Iris pigment epithelial cell (primary cell): ENCODE results near the gene PLG.
"Not testable (repeated sequence)": the region's sequence is repeated elsewhere in the genome, so short reads cannot be mapped to it uniquely, and the experiment has no call there.

Experiments
- DNase-seq: peaks from one replicate; pipeline ENCODE4 v3.0.0-alpha.2; 2011; ENCODE audit warnings: low read depth

PLG gene

DNA sequence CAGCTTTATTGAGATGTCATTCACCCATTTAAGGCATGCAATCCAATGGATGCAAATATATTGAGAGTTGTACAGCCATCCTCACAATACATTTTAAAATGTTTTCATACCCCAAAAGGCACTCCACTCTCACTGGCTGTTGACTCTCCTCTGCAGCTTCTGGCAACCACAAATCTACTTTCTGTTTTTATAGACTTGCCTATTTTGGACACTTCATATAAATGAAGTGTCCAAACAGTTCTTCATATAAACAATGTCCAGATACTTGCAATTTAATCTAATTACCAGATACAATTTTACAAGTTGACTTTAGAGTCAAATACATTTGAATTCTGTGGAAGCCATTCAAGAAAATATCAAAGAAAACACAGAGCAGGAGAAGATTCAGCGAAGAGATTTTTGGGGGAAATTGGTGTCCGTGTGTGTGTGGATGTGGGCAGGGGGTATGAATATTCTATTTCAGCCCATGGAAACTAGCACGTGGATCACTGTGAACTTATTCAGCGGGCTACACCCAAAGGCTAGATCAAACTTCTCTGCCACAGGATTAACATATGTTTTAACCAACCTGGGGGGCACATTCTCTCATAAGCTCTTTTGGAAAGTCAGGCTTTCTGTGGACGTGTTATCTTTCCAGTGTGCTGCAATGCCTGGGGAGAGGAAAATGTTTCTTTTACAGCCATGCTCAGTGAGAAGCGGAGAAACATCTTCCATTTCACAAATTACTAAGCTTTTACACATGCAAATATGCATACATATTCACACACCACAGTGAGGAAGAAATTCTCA lies 73.9 kb downstream of the PLG start:
- DNase-seq, result no peak

DNA sequence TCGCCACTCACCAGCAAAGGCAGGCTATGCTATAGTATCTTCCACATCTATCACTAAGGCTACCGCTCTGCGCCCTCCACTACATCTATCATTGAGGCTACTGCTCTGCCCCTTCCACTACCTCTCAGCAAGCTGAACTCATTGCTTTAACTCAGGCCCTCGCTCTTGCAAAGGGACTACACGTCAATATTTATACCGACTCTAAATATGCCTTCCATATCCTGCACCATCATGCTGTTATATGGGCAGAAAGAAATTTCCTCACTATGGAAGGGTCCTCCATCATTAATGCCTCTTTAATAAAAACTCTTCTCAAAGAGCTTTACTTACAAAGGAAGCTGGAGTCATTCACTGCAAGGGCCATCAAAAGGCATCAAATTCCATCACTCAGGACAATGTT lies 77.1 kb downstream of the PLG start:
- DNase-seq, result not testable (repeated sequence)

DNA sequence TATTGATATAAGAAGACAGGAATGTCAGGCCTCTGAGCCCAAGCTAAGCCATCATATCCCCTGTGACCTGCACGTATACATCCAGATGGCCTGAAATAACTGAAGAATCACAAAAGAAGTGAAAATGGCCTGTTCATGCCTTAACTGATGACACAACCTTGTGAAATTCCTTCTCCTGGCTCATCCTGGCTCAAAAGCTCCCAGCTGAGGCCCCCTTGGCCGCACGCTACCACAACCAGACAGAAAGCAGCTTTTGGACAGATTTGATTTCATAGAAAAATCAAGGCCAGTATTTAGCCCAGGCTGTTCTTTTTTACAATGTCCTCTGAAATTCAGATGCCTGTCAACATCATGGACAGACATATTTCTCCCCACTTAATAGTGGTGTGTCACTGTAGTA lies 78.6 kb downstream of the PLG start:
- DNase-seq, result not testable (repeated sequence)

DNA sequence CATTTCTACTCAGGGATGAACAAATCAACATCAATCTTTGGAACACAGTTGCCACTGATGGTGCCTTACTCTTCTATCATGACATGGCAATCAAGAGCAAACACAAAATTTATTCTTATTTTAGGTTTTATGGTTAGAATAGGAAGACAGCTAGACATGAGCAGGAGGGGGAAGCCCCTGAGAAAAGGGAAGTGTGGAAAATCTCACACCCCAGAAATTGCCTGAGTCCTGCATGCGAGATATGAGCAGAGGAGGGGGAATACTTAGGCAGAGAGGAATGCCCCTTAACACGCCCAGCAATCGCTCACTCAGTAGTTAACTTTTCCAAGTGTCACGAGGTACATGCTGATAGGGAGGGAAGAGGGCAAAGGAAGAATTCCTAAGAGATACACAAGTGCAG lies 79.3 kb downstream of the PLG start:
- DNase-seq, result no peak

DNA sequence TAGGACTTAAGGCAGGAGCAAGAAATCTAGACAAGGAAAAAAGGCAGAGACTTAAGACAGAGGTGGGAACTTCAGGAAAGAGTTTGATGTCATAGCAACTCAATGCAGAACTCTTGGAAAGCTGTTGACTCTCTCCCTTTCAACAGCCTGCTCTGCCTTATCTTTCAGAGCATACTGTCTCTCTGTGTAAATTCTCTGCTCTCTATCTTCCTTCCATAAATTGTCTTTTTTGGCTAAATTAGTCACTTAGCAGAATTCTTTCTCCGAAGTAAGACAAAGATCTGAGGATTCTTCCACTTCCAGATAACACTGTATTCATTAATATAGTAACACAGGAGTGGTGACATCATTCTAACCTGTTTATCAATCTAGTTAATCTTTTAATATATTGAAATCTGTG lies 80.2 kb downstream of the PLG start:
- DNase-seq, result no peak

DNA sequence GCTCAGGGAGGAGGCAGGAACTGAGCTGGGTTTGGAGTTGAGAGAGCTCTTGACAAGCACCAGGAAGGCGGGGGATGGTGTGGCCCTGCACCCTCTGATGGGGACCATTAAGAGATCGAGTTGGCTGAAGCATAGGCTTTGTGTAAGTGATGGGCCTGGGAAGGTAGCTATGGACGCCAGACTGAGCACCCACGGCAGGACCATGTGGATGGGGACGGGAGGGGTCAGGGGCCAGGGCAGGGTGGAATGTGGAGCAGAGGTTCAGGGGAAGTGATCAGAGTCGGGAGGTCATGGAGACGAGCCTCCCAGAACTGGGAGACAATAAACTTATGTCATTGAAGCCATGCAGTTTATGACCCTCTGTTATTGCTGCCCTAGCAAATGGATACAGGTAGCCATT lies 81.7 kb downstream of the PLG start:
- no peak for DNase-seq

DNA sequence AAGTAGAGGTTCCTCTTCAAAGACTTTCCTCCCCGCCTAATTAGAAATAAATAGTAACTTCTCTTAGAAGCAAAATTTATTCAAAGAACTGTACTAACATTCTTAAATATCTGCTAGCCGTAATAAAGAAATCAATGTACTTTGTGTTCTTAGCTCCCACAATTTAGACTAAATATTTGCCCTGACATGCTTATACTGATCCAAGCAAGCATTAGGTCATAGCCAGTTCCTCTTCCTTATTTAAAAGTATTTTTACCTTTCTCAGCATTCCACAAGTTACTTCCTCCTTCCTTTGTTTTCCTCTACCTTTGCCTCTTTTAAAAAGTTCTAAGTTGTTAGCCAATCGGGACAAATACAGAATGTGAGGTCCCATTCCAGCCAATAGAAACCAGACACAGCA lies 86.1 kb downstream of the PLG start:
- DNase-seq, result not testable (repeated sequence)

DNA sequence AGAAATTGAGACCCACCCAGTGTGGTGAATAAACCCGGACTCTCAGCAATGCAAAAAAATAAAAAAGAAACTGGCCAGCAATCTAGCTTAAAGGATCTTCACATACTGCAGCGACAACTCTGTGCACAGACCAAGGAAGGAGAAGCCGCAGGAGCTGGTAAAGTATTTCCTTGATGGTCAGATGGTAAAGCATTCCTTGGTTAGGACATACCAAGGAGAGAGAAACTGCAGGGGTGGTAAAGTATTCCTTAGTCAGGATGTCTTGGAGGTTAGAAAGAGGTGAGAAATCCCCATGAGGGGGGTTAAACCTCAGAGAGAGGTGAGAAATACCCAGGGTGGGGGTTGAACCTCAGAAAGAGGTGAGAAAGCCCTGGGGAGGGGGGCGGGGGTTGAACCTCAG lies 86.8 kb downstream of the PLG start:
- DNase-seq, result no peak

DNA sequence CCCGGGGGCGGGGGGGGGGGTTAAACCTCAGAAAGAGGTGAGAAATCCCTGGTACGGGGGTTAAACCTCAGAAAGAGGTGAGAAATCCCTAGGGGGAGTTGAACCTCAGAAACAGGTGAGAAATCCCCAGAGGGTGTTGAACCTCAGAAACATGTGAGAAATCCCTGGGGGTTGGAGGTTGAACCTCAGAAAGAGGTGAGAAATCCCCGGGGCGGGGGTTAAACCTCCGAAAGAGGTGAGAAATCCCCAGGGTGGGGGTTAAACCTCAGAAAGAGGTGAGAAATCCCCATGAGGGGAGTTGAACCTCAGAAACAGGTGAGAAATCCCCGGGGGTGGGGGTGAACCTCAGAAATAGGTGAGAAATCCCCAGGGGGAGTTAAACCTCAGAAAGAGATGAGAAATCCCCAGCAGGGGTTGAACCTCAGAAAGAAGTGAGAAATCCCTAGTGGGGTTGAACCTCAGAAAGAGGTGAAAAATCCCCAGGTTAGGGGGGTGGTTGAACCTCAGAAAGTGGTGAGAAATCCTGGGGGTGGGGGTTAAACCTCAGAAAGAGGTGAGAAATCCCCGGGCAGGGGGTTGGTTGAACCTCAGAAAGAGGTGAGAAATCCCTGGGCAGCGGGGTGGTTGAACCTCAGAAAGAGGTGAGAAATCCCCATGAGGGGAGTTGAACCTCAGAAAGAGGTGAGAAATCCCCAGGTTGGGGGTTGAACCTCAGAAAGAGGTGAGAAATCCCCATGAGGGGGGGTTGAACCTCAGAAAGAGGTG lies 87.4 kb downstream of the PLG start:
- no peak for DNase-seq

DNA sequence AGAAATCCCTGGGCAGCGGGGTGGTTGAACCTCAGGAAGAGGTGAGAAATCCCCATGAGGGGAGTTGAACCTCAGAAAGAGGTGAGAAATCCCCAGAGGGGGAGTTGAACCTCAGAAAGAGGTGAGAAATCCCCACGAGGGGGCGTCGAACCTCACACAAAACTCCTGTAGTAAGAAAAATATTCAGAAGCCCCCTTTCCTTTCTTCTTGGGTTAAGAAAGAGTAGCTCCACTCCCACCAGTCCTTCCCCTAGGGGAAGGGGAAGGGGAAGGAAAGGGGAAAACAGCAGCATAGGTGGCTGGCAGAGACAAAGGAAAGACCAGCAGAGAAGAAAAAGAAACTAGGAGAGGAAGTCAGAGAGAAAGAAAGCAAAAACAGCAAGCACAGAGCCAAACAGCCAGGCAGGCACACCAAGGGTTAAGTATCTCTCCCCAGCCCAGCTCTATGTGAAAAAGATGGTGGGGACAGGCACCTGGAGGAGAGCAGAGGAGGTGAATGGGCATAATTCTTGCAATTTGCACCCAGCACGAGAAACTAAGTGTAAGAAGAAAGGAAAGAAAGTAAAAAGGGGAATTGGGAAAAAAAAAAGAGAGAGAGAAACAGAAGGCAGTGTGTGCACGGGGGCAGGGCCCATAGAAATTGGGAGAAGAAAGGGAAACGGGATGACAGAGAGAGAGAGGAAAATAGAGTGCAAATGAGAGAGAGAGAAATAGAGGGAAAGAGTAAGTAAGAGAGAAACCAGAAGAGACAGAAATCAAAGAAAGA lies 88.2 kb downstream of the PLG start:
- DNase-seq, result no peak

DNA sequence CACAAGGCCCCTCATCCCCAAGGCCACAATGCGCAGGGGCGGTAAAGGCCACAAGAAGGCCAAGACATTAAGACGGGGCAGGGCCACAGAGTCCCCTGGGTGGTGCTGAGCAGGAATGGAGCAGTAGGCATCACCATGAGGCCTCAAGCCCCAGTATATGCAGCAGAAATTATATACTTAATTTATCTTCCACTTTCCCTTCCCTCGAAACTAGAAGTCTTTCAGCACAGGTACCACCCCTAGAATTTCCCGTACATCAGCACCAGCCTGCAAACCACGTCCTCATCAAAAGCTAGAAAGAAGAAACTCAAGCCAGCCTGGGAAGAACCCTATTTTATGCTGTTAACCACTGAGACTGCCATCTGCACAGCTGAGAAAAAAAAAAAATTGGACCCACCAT lies 89.4 kb downstream of the PLG start:
- DNase-seq, result no peak

DNA sequence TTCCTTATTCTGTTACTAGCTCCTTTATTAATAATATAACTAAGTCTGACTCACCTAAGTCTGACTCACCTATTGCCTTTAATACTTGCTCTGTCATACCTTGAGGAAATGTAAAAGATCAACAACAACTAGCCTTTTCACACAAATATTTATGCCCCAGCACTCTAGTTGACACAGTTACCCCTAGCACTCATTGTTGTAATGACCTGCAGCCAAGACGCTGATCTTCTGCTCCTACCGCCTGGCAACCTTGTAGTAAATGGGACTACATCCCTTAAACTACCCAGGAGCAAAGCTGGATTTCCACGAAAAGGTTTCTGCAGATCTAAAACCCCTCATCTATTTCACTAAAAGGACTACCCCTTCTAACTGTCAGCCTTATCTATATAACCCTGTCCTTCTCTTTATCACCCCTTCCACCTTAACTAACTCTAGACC lies 90.0 kb downstream of the PLG start:
- DNase-seq, result no peak

DNA sequence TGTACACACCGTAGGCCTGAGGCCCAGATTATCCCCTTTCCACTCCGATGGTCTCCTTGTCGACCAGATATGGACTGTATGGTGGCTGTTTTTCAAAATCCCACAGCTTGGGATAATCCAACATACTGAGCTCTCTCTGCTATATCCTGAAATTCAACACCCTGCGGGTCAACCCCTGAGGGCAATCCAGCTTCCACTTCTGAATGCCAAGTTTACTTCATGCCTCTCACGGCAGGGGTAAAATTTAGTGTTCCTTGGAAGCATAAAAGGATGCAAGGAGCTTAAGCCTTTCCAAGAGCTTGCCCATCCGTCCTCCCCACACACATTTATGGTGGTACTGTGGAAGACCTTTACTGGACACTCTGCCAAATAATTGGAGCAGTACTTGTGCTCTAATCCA lies 90.7 kb downstream of the PLG start:
- no peak for DNase-seq

DNA sequence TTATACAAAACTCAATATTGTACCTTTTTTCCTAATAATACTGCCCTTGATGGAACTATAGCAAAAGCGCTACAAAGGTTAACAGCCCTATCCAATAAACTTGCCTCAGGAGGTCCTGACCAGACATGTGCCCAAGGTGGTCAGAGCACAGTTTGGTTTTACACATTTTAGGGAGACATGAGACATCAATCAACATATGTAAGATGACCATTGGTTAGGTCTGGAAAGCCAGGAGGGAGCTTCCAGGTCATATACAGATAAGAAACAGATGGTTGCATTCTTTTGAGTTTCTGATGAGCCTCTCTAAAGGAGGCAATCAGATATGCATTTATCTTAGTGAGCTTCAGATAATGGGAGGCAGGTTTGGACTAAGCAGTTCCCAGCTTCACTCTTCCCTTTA lies 91.6 kb downstream of the PLG start:
- DNase-seq, result no peak

DNA sequence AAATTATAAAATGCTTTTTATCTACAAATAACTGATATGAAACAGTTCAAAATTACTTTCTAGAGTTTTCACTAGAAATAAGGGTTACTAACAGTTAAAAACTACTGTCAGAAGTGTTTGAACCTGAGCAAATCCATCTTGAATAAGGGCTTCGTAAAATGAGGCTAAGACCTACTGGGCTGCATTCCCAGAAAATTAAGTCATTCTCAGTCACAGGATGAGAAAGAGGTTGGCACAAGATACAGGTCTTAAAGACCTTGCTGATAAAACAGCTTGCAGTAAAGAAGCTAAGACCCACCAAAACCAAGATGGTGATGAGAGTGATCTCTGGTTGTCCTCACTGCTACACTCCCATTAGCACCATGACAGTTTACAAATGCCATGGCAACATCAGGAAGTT lies 93.7 kb downstream of the PLG start:
- peak; percentile 1 for DNase-seq

DNA sequence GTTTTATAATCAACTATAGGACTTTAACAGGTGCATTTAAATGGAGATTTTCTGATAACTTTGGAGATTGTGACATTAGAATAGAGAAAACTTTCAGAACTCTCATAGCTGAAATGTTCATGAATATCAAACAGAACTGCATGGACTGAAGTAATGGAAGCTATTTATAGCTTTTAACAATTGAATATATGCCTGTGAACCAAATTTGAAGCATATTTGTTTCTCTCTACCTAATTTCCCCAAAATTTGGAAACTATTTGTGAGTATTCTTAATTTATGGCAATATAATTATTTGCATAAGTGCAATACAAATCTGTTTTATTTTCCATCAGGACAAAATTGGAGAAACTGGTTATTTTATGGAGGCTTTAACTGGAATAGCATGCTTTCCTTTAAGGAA lies 96.6 kb downstream of the PLG start:
- peak; percentile 2 for DNase-seq

DNA sequence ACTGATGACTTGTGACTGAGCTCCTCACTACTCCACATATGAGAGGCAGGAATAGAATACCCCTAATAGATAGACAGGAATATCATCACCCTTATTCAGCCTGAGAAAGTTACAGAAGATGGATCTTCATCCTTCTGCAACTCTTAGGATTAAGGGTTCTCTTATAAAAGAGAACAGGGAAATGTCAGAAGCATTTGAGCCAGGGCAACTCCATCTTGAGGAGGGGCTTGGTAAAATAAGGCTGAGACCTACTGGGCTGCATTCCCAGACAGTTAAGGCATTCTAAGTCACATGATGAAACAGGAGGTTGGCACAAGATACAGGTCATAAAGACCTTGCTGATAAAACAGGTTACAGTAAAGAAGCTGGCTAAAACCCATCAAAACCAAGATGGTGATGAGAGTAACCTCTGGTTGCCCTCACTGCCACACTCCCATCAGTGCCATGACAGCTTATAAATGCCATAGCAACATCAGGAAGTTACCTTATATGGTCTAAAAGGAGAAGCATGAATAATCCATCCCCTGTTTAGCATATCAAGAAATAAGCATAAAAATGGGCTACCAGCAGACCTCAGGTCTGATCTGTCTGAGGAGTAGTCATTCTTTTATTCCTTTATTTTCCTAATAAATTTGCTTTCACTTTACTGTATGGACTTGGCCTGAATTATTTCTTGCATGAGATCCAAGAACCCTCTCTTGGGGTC lies 97.9 kb downstream of the PLG start:
- no peak for DNase-seq

DNA sequence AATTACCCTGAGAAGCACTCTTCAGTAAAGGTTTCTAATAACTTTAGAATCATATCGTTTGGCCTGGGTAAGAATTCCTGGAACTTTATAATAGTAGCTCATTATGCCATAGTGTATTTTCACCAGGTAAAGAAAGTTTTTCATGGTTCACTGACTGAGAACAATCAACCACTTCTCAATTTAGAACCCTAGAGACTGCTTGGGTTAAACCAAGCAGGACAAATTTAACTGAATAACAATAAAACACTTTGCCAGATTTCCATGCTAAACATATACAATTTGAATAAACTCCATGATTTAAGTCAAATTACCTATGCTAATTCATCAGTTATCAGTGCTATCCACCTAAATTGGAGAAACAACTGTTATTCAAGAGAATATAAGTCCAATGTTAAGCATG lies 99.4 kb downstream of the PLG start:
- DNase-seq, result no peak

DNA sequence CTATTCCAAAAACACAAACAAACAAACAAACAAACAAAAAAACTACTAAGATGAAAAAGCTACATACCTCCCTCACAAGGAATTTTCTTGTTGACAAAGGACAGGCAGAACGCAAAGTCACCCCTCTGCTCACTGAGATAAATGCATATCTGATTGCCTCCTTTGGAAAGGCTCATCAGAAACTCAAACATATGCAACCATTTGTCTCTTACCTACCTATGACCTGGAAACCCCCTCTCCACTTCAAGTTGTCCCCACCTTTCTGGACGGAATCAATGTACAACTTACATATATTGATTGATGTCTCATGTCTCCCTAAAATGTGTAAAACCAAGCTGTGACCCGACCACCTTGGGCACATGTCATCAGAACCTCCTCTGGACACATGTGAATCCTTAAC lies 100.0 kb downstream of the PLG start:
- not testable (repeated sequence) for DNase-seq
